RWPE2 (cell line): ENCODE data around the gene CUL5.

Experiments
- ATAC-seq: fragments of 200-7000 bp; cut with Tn5 transposase; 3 replicates; pipeline ENCODE4 v1.9.1; 2021; ENCODE audit warnings: low read depth
- DNase-seq: peaks from one replicate; pipeline ENCODE4 v3.0.0-alpha.2; 2020; ENCODE audit warnings: low spot score
- H3K27ac ChIP-seq: fragments of 450-650 bp; 2 replicates; pipeline ENCODE4 v1.5.1; 2017; ENCODE audit warnings: mild to moderate bottlenecking; ENCODE audit not compliant: poor library complexity, severe bottlenecking
- H3K27me3 ChIP-seq: fragments of 250-450 bp; sonication (Bioruptor Pico); 2 replicates; pipeline ENCODE4 v1.5.1; 2021; ENCODE audit warnings: mild to moderate bottlenecking, moderate library complexity; ENCODE audit not compliant: insufficient read depth, poor library complexity, severe bottlenecking
- H3K36me3 ChIP-seq: fragments of 250-450 bp; sonication (Bioruptor Pico); 2 replicates; pipeline ENCODE4 v1.5.1; 2020; ENCODE audit warnings: low read depth, mild to moderate bottlenecking, moderate library complexity
- H3K4me1 ChIP-seq: fragments of 250-450 bp; sonication (Bioruptor Pico); 2 replicates; pipeline ENCODE4 v1.5.1; 2021; ENCODE audit warnings: mild to moderate bottlenecking, moderate library complexity; ENCODE audit not compliant: insufficient read depth, poor library complexity, severe bottlenecking
- H3K4me3 ChIP-seq: fragments of 250-450 bp; sonication (Bioruptor Pico); 2 replicates; pipeline ENCODE4 v1.5.1; 2021; ENCODE audit warnings: mild to moderate bottlenecking, moderate library complexity; ENCODE audit not compliant: severe bottlenecking
- H3K9me3 ChIP-seq: fragments of 250-450 bp; sonication (Bioruptor Pico); 2 replicates; pipeline ENCODE4 v1.5.1; 2021; ENCODE audit warnings: mild to moderate bottlenecking, moderate library complexity; ENCODE audit not compliant: severe bottlenecking
- TF ChIP-seq, protein P1 (sequence below): fragments of 450-650 bp; IDR thresholded peaks from one replicate; pipeline ENCODE4 v1.5.1; 2017; ENCODE audit warnings: mild to moderate bottlenecking, moderate library complexity; ENCODE audit not compliant: poor library complexity, severe bottlenecking

CUL5 gene

DNA sequence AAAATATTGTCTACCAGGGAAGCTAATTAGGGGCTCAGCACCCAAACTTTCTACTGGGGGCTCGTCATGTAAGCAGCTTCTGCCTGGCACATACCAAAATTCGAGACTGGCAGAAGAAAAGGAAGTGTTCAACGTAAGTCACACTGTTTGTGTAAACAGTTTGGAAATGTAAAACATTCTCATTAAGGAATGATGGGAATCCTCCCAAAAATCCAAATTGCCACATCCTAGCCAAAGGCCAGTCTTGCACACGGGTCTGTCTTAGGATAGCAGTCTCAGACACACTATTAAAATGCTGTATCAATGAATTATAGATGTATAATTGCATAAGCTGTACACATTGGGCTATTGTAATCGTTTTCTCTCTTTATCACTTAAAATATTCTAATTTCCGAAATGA is 28.9 kb downstream of the CUL5 start:
- H3K4me1 ChIP-seq: no peaks in the 10 kb centered on the region
- TF ChIP-seq, protein P1, sequence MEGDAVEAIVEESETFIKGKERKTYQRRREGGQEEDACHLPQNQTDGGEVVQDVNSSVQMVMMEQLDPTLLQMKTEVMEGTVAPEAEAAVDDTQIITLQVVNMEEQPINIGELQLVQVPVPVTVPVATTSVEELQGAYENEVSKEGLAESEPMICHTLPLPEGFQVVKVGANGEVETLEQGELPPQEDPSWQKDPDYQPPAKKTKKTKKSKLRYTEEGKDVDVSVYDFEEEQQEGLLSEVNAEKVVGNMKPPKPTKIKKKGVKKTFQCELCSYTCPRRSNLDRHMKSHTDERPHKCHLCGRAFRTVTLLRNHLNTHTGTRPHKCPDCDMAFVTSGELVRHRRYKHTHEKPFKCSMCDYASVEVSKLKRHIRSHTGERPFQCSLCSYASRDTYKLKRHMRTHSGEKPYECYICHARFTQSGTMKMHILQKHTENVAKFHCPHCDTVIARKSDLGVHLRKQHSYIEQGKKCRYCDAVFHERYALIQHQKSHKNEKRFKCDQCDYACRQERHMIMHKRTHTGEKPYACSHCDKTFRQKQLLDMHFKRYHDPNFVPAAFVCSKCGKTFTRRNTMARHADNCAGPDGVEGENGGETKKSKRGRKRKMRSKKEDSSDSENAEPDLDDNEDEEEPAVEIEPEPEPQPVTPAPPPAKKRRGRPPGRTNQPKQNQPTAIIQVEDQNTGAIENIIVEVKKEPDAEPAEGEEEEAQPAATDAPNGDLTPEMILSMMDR: no peak
- no peaks in the 10 kb centered on the region for H3K9me3 ChIP-seq
- H3K4me3 ChIP-seq: no peak overlapping the region
- no peak overlapping the region for H3K27ac ChIP-seq
- DNase-seq (no peak), ATAC-seq (no peak)
- no peaks in the 10 kb centered on the region for H3K27me3 ChIP-seq
- H3K36me3 ChIP-seq: peaks cover 47% of the 10 kb centered on the region

DNA sequence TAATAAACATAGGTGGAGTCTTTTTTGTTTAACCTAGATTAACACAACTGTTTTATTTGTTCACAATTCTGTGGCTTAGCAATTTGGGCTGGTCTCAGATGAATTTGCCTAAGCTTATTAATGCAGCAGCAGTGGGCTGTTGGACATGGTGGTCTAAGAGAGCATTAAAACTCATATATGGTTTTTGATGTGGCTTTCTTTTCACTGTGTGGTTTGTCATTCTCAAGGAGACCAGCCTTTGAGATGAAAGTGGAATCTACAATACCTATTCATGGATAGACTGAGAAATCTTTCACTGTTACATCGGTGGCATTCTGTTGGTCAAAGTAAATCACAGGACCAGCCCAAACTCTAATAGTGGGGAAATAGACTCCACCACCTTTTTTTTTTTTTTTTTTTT is 39.6 kb downstream of the CUL5 start:
- Histone ChIP-seq H3K27me3 (no peaks in the 10 kb centered on the region), H3K27ac (no peak overlapping the region), H3K4me3 (no peak overlapping the region), H3K4me1 (no peaks in the 10 kb centered on the region), H3K9me3 (no peaks in the 10 kb centered on the region), H3K36me3 (peaks cover 49% of the 10 kb centered on the region)
- DNase-seq (no peak), ATAC-seq (no peak)
- TF ChIP-seq, protein P1: no peak

DNA sequence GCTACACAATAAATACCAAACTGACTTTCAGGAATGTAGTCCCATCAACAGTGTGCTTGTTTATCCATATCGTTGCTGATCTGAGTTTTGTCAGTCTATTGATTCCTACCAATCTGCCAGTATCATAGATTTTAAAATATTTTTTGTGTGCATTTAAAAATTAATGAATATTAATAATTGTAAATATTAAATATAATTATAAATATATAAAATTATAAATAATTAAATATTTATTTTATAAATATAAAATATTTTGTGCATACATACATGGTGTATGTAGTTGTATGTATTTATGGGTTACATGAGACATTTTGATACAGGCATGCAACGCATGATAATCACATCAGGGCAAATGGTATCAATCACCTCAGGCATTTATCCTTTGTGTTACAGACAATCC is 53.6 kb downstream of the CUL5 start:
- Histone ChIP-seq H3K27me3 (no peaks in the 10 kb centered on the region), H3K9me3 (no peaks in the 10 kb centered on the region), H3K4me3 (no peak overlapping the region), H3K36me3 (peaks cover 35% of the 10 kb centered on the region), H3K4me1 (no peaks in the 10 kb centered on the region), H3K27ac (no peak overlapping the region)
- TF ChIP-seq, protein P1: no peak
- ATAC-seq: no peak
- no peak for DNase-seq

- Histone ChIP-seq H3K27ac (no peak overlapping the region), H3K36me3 (peaks cover 35% of the 10 kb centered on the region)
Observed at GRCh38 chr11:108063410-108063809, 54.7 kb downstream of the CUL5 start.

DNA sequence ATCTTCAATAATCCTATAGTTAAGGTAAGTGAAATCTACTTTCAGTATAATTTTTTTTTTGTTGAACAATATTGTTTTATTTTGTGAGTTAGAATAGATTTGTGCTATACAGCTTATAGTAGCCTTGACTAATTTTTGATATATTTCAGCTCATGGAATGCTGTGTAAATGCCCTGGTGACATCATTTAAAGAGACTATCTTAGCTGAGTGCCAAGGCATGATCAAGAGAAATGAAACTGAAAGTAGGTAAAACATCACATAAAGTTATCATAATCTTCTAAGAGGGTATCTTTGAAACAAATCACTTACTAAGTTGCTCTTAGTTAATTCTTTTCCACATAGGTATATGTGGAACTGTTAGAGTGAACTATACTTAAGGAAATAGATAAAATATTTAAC is 61.2 kb downstream of the CUL5 start:
- TF ChIP-seq, protein P1: no peak
- Histone ChIP-seq H3K9me3 (no peaks in the 10 kb centered on the region), H3K4me1 (no peaks in the 10 kb centered on the region), H3K4me3 (no peak overlapping the region), H3K27ac (no peak overlapping the region), H3K27me3 (no peaks in the 10 kb centered on the region), H3K36me3 (peaks cover 49% of the 10 kb centered on the region)
- ATAC-seq (no peak), DNase-seq (no peak)

More at GRCh38 chr11:108063410-108063809, 54.7 kb downstream of the CUL5 start:
- TF ChIP-seq, protein P1: no peak
- no peaks in the 10 kb centered on the region for H3K4me1 ChIP-seq
- H3K4me3 ChIP-seq: no peak overlapping the region
- no peak for DNase-seq
- no peak for ATAC-seq
- no peaks in the 10 kb centered on the region for H3K9me3 ChIP-seq
- no peaks in the 10 kb centered on the region for H3K27me3 ChIP-seq
